Smooth muscle cell (in vitro differentiated cells): Measurements from ENCODE around the gene TCF12. TPM values are rescaled to one million over a fixed set of nuclear protein-coding genes. Genes with fewer than 3 reads are reported as not detected.

ENCODE experiments used
- DNase-seq: peaks from one replicate; lab custom pipeline; 2025; ENCODE audit not compliant: unreplicated experiment; lab: John Stamatoyannopoulos, UW
- H2AFZ ChIP-seq: fragments of 200-600 bp; sonication (generic); 2 replicates; pipeline ENCODE4 v1.6.0; 2016; ENCODE audit warnings: antibody characterized with exemption, low read depth, mild to moderate bottlenecking
- H3F3A ChIP-seq: fragments of 200-600 bp; sonication (generic); 2 replicates; pipeline ENCODE4 v1.6.0; 2017; ENCODE audit warnings: antibody characterized with exemption, low read depth
- H3K27ac ChIP-seq: fragments of 200-600 bp; sonication (generic); 2 replicates; pipeline ENCODE4 v1.5.1; 2016; ENCODE audit warnings: low read depth, mild to moderate bottlenecking
- H3K27me3 ChIP-seq: fragments of 200-600 bp; sonication (generic); 2 replicates; pipeline ENCODE4 v1.6.1; 2016; ENCODE audit warnings: low read depth, mild to moderate bottlenecking
- H3K36me3 ChIP-seq: fragments of 200-600 bp; sonication (generic); 2 replicates; pipeline ENCODE4 v1.5.1; 2016; ENCODE audit warnings: low read depth
- H3K4me1 ChIP-seq: fragments of 200-600 bp; sonication (generic); 2 replicates; pipeline ENCODE4 v1.5.1; 2016; ENCODE audit warnings: low read depth
- H3K4me2 ChIP-seq: fragments of 200-600 bp; sonication (generic); 2 replicates; pipeline ENCODE4 v1.6.0; 2016; ENCODE audit warnings: mild to moderate bottlenecking
- H3K4me3 ChIP-seq: fragments of 200-600 bp; sonication (generic); 2 replicates; pipeline ENCODE4 v1.5.1; 2016; ENCODE audit warnings: mild to moderate bottlenecking
- H3K79me2 ChIP-seq: fragments of 200-600 bp; sonication (generic); 2 replicates; pipeline ENCODE4 v1.6.0; 2016; ENCODE audit warnings: low read depth, mild to moderate bottlenecking
- H3K9ac ChIP-seq: fragments of 200-600 bp; sonication (generic); 2 replicates; pipeline ENCODE4 v1.6.0; 2016; ENCODE audit warnings: low read depth
- H3K9me3 ChIP-seq: fragments of 200-600 bp; sonication (generic); replicated peaks from 2 replicates; pipeline ENCODE4 v1.5.1; 2016; ENCODE audit warnings: low read depth
- H4K20me1 ChIP-seq: fragments of 200-600 bp; sonication (generic); 2 replicates; pipeline ENCODE4 v1.6.0; 2016; ENCODE audit warnings: low read depth
- WGBS: methylation state at CpG from one replicate; pipeline ENCODE4 v1.1.7; 2016; ENCODE audit warnings: low lambda C conversion rate; 5-methylcytosine and 5-hydroxymethylcytosine counted together
- polyA plus RNA-seq: library from polyadenylated mRNA; unstranded; fragments of >200 nt; fragmentation: Nextera tagmentation; extraction: Ambion mirVana; gene quantifications from 2 replicates; pipeline ENCODE4 v1.2.1, GENCODE V29; 2016
- total RNA-seq: library from RNA; depleted of rRNA; stranded (reverse); fragments of >200 nt; gene quantifications from 2 replicates; pipeline ENCODE4 v1.2.3, GENCODE V29; 2014
- TF ChIP-seq, protein P1 (sequence below): fragments of 200-600 bp; sonication (generic); IDR thresholded peaks from 2 replicates; pipeline ENCODE4 v1.5.1; 2017; ENCODE audit warnings: borderline replicate concordance, mild to moderate bottlenecking, antibody characterized with exemption; ENCODE audit not compliant: insufficient read depth, poor library complexity, severe bottlenecking

Gene TCF12
- total and polyA plus RNA-seq, 2 experiments from 2014 or later: 54.1 to 302 TPM

DNA sequence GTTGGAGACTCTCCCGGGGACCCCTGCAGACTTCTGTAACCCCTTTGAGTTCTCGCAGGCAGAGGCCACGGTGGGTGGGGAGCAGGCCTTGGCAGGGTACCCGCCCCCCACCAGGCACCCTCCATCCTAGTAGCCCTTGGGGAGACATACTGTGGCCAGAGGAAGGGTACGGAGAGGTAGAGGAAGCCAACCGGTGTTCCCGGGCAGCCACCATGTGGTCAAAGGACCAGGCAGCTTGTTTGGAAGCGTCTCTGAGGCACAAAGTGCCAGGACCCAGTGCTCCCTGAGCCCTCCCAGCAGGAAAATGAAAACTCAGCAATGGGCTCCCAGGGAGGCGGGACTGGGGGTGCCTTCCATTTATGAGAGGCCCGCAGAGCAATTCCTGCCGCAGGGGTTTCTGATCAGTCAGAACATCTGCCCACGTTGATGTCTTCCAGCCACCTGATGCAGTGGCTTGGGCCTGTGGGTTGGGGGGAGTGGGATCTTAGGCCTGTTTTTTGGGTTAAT is 404.9 kb downstream of the TCF12 start:
- WGBS: 95% methylated on average over 12 of the region's 12 CpGs
- H3K36me3 ChIP-seq: no peaks in the 10 kb centered on the region
- TF ChIP-seq, protein P1, sequence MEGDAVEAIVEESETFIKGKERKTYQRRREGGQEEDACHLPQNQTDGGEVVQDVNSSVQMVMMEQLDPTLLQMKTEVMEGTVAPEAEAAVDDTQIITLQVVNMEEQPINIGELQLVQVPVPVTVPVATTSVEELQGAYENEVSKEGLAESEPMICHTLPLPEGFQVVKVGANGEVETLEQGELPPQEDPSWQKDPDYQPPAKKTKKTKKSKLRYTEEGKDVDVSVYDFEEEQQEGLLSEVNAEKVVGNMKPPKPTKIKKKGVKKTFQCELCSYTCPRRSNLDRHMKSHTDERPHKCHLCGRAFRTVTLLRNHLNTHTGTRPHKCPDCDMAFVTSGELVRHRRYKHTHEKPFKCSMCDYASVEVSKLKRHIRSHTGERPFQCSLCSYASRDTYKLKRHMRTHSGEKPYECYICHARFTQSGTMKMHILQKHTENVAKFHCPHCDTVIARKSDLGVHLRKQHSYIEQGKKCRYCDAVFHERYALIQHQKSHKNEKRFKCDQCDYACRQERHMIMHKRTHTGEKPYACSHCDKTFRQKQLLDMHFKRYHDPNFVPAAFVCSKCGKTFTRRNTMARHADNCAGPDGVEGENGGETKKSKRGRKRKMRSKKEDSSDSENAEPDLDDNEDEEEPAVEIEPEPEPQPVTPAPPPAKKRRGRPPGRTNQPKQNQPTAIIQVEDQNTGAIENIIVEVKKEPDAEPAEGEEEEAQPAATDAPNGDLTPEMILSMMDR: no peak

DNA sequence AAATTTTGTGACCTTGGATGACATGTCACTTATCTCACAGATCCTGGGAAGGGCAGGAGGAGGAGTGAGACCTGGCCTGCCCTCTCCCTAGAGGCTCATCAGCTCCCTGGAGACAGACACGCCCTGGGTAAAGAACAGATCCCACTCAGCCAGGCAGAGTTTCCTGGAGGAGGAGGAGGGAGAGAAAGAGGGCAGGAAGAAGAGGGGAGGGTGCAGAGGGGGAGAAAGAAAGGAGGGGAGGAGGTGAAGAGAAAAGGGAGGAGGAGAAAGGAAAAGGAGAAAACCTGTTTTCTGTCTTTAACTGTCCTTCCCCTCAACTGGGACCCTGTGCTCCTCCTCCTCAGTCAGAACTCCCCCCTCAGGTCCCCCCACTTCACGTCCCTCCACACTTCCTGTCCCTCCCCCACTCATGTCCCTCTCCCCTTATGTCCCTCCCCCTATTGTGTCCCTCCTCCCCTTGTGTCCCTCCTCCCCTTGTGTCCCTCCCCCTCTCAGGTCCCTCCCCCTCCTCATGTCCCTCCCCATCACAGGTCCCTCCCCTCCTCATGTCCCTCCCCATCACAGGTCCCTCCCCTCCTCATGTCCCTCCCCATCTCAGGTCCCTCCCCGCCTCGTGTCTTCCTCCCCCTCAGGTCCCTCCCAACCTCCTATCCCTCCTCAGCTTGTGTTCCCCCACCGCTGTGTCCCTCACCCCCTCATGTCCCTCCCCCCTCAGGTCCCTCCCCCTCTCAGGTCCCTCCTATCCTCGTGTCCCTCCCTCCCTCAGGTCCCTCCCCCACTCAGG is 405.6 kb downstream of the TCF12 start:
- DNase-seq: no peak
- no peak overlapping the region for H2AFZ ChIP-seq
- no peaks in the 10 kb centered on the region for H3K36me3 ChIP-seq
- no peaks in the 10 kb centered on the region for H3F3A ChIP-seq
- H3K4me3 ChIP-seq: no peak overlapping the region
- no peaks in the 10 kb centered on the region for H3K79me2 ChIP-seq
- WGBS: 67% methylated on average over 1 of the region's 6 CpGs
- TF ChIP-seq, protein P1: no peak
- H3K9ac ChIP-seq: no peak overlapping the region
- no peaks in the 10 kb centered on the region for H3K4me1 ChIP-seq
- H4K20me1 ChIP-seq: no peaks in the 10 kb centered on the region
- H3K4me2 ChIP-seq: no peak overlapping the region
- H3K27me3 ChIP-seq: no peaks in the 10 kb centered on the region
- no peak overlapping the region for H3K27ac ChIP-seq
- no peaks in the 10 kb centered on the region for H3K9me3 ChIP-seq

More for the DNA sequence above, 404.9 kb downstream of the TCF12 start:
- no peaks in the 10 kb centered on the region for H3K27me3 ChIP-seq
- no peaks in the 10 kb centered on the region for H3K4me1 ChIP-seq
- no peaks in the 10 kb centered on the region for H3K9me3 ChIP-seq
- H3K27ac ChIP-seq: no peak overlapping the region
- H2AFZ ChIP-seq: no peak overlapping the region
- no peak for DNase-seq
- H3F3A ChIP-seq: no peaks in the 10 kb centered on the region
- H3K4me3 ChIP-seq: no peak overlapping the region
- no peaks in the 10 kb centered on the region for H3K79me2 ChIP-seq
- no peaks in the 10 kb centered on the region for H4K20me1 ChIP-seq
- H3K9ac ChIP-seq: no peak overlapping the region
- H3K4me2 ChIP-seq: no peak overlapping the region

DNA sequence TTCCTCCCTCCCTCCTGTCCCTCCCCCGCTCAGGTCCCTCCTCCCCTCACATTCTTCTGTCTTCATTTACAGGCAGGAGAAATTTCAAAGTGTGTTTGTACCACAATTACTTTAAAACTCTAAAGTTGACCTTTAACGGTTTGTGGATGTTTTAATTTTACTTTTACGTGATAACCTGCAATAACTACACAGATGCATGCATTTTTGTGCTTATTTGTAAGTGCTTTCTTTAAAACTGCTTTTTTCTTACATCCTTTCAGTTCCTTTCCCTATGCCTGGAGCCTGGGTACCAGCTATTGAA is 406.1 kb downstream of the TCF12 start:
- H3K79me2 ChIP-seq: no peaks in the 10 kb centered on the region
- H2AFZ ChIP-seq: no peak overlapping the region
- H3F3A ChIP-seq: no peaks in the 10 kb centered on the region
- H4K20me1 ChIP-seq: no peaks in the 10 kb centered on the region
- DNase-seq: no peak
- TF ChIP-seq, protein P1: no peak
- 69% methylated on average over 3 of the region's 3 CpGs for WGBS
- no peaks in the 10 kb centered on the region for H3K27me3 ChIP-seq
- H3K4me3 ChIP-seq: no peak overlapping the region
- H3K9ac ChIP-seq: no peak overlapping the region
- no peak overlapping the region for H3K27ac ChIP-seq
- no peaks in the 10 kb centered on the region for H3K36me3 ChIP-seq
- H3K4me1 ChIP-seq: no peaks in the 10 kb centered on the region
- no peak overlapping the region for H3K4me2 ChIP-seq
- H3K9me3 ChIP-seq: no peaks in the 10 kb centered on the region
